ENCODE results near the gene NRL. TPM values are rescaled to one million over a fixed set of nuclear protein-coding genes. Genes with fewer than 3 reads are reported as not detected.

Gene NRL
- total and polyA plus RNA-seq, 9 of the 15 experiments (the other 6 are each of a cell fraction or from before 2014, with no cell fraction given): 0.07 to 2.7 (median 1.4) TPM; not detected in 1

DNA sequence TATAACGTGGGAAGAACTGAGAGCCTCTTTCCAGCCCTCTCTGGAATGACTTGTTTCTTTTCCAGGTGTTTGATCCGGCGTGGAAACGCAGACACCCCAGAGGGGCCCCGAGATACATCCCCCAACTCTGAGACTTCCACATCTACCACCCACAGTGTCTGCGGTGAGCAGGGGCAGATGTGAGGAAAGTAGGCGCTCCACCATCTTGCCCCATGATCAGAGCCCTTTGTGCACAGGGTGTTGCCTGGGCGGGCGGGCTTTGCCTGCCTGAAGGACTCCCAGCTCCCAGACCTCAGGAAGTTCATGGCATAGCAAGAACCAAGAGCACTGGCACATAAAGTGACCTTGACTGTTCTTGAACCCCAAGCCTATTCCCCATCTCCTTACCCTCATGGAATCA, 60.1 kb downstream of the NRL start (continued):
- TF ChIP-seq, protein P1, sequence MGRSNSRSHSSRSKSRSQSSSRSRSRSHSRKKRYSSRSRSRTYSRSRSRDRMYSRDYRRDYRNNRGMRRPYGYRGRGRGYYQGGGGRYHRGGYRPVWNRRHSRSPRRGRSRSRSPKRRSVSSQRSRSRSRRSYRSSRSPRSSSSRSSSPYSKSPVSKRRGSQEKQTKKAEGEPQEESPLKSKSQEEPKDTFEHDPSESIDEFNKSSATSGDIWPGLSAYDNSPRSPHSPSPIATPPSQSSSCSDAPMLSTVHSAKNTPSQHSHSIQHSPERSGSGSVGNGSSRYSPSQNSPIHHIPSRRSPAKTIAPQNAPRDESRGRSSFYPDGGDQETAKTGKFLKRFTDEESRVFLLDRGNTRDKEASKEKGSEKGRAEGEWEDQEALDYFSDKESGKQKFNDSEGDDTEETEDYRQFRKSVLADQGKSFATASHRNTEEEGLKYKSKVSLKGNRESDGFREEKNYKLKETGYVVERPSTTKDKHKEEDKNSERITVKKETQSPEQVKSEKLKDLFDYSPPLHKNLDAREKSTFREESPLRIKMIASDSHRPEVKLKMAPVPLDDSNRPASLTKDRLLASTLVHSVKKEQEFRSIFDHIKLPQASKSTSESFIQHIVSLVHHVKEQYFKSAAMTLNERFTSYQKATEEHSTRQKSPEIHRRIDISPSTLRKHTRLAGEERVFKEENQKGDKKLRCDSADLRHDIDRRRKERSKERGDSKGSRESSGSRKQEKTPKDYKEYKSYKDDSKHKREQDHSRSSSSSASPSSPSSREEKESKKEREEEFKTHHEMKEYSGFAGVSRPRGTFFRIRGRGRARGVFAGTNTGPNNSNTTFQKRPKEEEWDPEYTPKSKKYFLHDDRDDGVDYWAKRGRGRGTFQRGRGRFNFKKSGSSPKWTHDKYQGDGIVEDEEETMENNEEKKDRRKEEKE (IDR thresholded peaks at IDR 0.05; ENCODE audit: borderline replicate concordance in 1 of 2, control insufficient read depth in 1 of 2, low read depth in 2 of 2, low read length in 1 of 2): no peak
- TF ChIP-seq ELF1 (tag; IDR thresholded peaks at IDR 0.05): no peak
- no peak for TF ChIP-seq MECOM (CRISPR knock-in tag; IDR thresholded peaks at IDR 0.05)
- TF ChIP-seq ZNF146 (CRISPR knock-in tag; IDR thresholded peaks at IDR 0.05; ENCODE audit: unreplicated experiment): no peak
- TF ChIP-seq, protein P2, sequence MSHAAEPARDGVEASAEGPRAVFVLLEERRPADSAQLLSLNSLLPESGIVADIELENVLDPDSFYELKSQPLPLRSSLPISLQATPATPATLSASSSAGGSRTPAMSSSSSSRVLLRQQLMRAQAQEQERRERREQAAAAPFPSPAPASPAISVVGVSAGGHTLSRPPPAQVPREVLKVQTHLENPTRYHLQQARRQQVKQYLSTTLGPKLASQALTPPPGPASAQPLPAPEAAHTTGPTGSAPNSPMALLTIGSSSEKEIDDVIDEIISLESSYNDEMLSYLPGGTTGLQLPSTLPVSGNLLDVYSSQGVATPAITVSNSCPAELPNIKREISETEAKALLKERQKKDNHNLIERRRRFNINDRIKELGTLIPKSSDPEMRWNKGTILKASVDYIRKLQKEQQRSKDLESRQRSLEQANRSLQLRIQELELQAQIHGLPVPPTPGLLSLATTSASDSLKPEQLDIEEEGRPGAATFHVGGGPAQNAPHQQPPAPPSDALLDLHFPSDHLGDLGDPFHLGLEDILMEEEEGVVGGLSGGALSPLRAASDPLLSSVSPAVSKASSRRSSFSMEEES (CRISPR knock-in tag; IDR thresholded peaks at IDR 0.05): no peak
- no peak for TF ChIP-seq ZC3H4 (CRISPR knock-in tag; IDR thresholded peaks at IDR 0.05; ENCODE audit: borderline replicate concordance)
- TF ChIP-seq TAL1 (IDR thresholded peaks at IDR 0.05): no peak
